Endothelial cell of umbilical vein (primary cell): ENCODE data around the gene SFMBT2. TPM values are rescaled to one million over a fixed set of nuclear protein-coding genes. Genes with fewer than 3 reads are reported as not detected.

Source experiments
- BruUV-seq: library from RNA; stranded (reverse); fragments of 400-500 nt; replicated peaks from 2 replicates; lab custom pipeline; 2021; lab: Mats Ljungman, UMichigan
- CTCF ChIA-PET: fragments of 300-600, 350-600 bp; sonication (Branson Sonifier 250); formaldehyde crosslinking; loops from one replicate; lab custom pipeline; 2021; ENCODE audit warnings: antibody characterized with exemption, inconsistent platforms; lab: Charles Lee
- POLR2A ChIA-PET: fragments of 300-600, 350-600 bp; sonication (Branson Sonifier 250); formaldehyde crosslinking; loops from one replicate; lab custom pipeline; 2021; ENCODE audit warnings: antibody characterized with exemption, inconsistent platforms; lab: Charles Lee
- DNase-seq: peaks from one replicate; pipeline ENCODE4 v3.0.0-alpha.2; 2011; ENCODE audit warnings: low read depth, low spot score
- FAIRE-seq: peaks from 2 replicates; lab custom pipeline; 2011; peaks lifted over from hg19 to GRCh38; lab: Jason Lieb, UNC
- H2AFZ ChIP-seq: 2 replicates; pipeline ENCODE4 v1.6.0; 2012; ENCODE audit warnings: low read depth, low read length, control low read depth, inconsistent platforms
- H3K27ac ChIP-seq: 2 replicates; pipeline ENCODE4 v1.5.1; 2011; ENCODE audit warnings: low read depth, mild to moderate bottlenecking, control low read depth, low read length, moderate library complexity; ENCODE audit not compliant: insufficient read depth
- H3K27me3 ChIP-seq, 2 experiments: 2 replicates each; pipeline versions ENCODE4 v1.6.0 to v1.6.1; 2011; ENCODE audit warnings: low read length in 2 of 2, mixed read lengths in 1 of 2; ENCODE audit not compliant: control insufficient read depth in 2 of 2, insufficient read depth in 2 of 2
- H3K36me3 ChIP-seq, 2 experiments: 2 replicates in 1 of 2; 3 replicates in 1 of 2; pipeline ENCODE4 v1.5.1; 2011; ENCODE audit warnings: low read length in 2 of 2, mild to moderate bottlenecking in 1 of 2, moderate library complexity in 1 of 2; ENCODE audit not compliant: control insufficient read depth in 2 of 2, insufficient read depth in 2 of 2; ENCODE audit errors: extremely low read depth in 1 of 2
- H3K4me1 ChIP-seq: 3 replicates; pipeline ENCODE4 v1.5.1; 2011; ENCODE audit warnings: mild to moderate bottlenecking, low read length; ENCODE audit not compliant: control insufficient read depth, insufficient read depth; ENCODE audit errors: extremely low read depth
- H3K4me2 ChIP-seq: 2 replicates; pipeline ENCODE4 v1.6.1; 2011; ENCODE audit warnings: low read length, control low read depth, mixed read lengths; ENCODE audit not compliant: insufficient read depth
- H3K4me3 ChIP-seq, 3 experiments: fragments of 200-600 bp in 1 of 3; sonication (generic), shearing (Covaris generic) in 1 of 3; replicated peaks in 1 of 3; 2 replicates each; pipeline ENCODE4 v1.5.1; 2011 to 2016; ENCODE audit warnings: control low read depth in 3 of 3, low read length in 3 of 3, mild to moderate bottlenecking in 2 of 3, inconsistent platforms in 1 of 3, low read depth in 1 of 3, moderate library complexity in 1 of 3; ENCODE audit not compliant: insufficient read depth in 1 of 3
- H3K79me2 ChIP-seq: 2 replicates; pipeline ENCODE4 v1.6.0; 2012; ENCODE audit warnings: low read length, inconsistent platforms; ENCODE audit not compliant: control insufficient read depth, insufficient read depth
- H3K9ac ChIP-seq: replicated peaks from 2 replicates; pipeline ENCODE3; 2011; ENCODE audit warnings: low read length, control low read depth; ENCODE audit not compliant: insufficient read depth; ENCODE audit errors: extremely low read depth
- H3K9me1 ChIP-seq: replicated peaks from 3 replicates; pipeline ENCODE4 v1.6.0; 2011; ENCODE audit warnings: mild to moderate bottlenecking, low read length; ENCODE audit not compliant: control insufficient read depth, insufficient read depth; ENCODE audit errors: extremely low read depth
- H3K9me3 ChIP-seq: replicated peaks from 2 replicates; pipeline ENCODE4 v1.5.1; 2012; ENCODE audit warnings: low read length, inconsistent platforms; ENCODE audit not compliant: control insufficient read depth, insufficient read depth
- H4K20me1 ChIP-seq: replicated peaks from 2 replicates; pipeline ENCODE3; 2011; ENCODE audit warnings: mild to moderate bottlenecking, low read length; ENCODE audit not compliant: control insufficient read depth, insufficient read depth; ENCODE audit errors: extremely low read depth
- EZH2 ChIP-seq: IDR thresholded peaks from 2 replicates; pipeline ENCODE4 v1.6.1; 2012; ENCODE audit warnings: borderline replicate concordance, low read depth, mild to moderate bottlenecking, moderate library complexity, low read length, inconsistent platforms; ENCODE audit not compliant: severe bottlenecking
- GATA2 ChIP-seq: IDR thresholded peaks from 2 replicates; pipeline ENCODE4 v1.7.0; 2011; ENCODE audit warnings: low read depth, mild to moderate bottlenecking, moderate library complexity, mixed read lengths, low read length; ENCODE audit not compliant: insufficient read length, insufficient read depth
- POLR2A ChIP-seq: IDR thresholded peaks from 2 replicates; pipeline ENCODE4 v1.6.1; 2012; ENCODE audit warnings: low read depth, mild to moderate bottlenecking, control low read depth, low read length
- POLR2AphosphoS5 ChIP-seq: IDR thresholded peaks from 2 replicates; pipeline ENCODE4 v1.6.1; 2012; ENCODE audit warnings: low read depth, mild to moderate bottlenecking, control low read depth, low read length, moderate library complexity; ENCODE audit not compliant: insufficient read depth
- dilution Hi-C: fragments of 300-500 bp; cut with MboI; formaldehyde crosslinking; loops from one replicate; pipeline ENCODE4 v1.15.0; 2019; ENCODE audit warnings: low sequenced_read_pairs; ENCODE audit not compliant: extremely low pct_ligation_motif_present
- intact Hi-C: fragments of 100-400 bp; cut with micrococcal nuclease; formaldehyde crosslinking; loops from one replicate; pipeline ENCODE4 v1.10.0; 2022
- polyA plus RNA-seq, 4 experiments: library from polyadenylated mRNA; depleted of rRNA in 3 of 4; stranded (reverse) in 3 of 4; unstranded in 1 of 4; fragments of >200 nt; gene quantifications; 2 replicates each; pipeline versions ENCODE4 v1.2.1 to v1.2.3, GENCODE V29; 2011 to 2012; ENCODE audit warnings: missing spikeins in 1 of 4
- total RNA-seq: library from RNA; stranded (reverse); gene quantifications from 2 replicates; pipeline ENCODE4 v1.2.3, GENCODE V29; 2021
- TF ChIP-seq, protein P1 (sequence below): IDR thresholded peaks from 2 replicates; pipeline ENCODE4 v1.6.1; 2011; ENCODE audit not compliant: insufficient read depth, insufficient read length
- TF ChIP-seq, protein P2 (sequence below), 2 donors: IDR thresholded peaks; 1 replicate in 1 of 2; 2 replicates in 1 of 2; pipeline ENCODE4 v1.5.1; 2011; ENCODE audit warnings: low read length in 2 of 2, mild to moderate bottlenecking in 2 of 2, moderate library complexity in 2 of 2, control low read depth in 1 of 2, inconsistent platforms in 1 of 2, low read depth in 1 of 2; ENCODE audit not compliant: insufficient read depth in 1 of 2; ENCODE audit errors: extremely low read depth in 1 of 2

Gene SFMBT2
- total and polyA plus RNA-seq, 2 donors (not counting 3 experiments of a cell fraction or from before 2014, with no cell fraction given): 0.14 to 0.64 TPM

DNA sequence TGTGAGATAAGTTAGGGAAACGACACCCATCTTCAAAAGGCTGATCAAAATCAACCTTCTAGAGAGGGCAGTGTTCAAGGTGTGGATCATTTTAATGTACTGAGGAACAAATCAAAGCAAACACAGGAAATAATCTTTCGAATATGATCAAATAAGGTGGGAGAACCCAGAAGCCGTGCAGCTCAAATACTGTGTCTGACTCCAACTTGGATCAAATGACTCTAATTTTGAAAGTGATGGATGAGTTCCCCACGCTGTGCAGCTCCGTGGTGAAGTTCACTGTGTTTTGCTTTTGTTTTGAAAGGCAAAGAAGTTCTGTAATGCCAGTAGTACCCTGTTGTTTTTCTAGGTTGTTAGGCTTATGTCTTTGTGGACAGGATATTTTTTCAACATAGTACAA is 250.9 kb downstream of the SFMBT2 start:
- H3K27ac ChIP-seq: no peak overlapping the region
- no peaks in the 10 kb centered on the region for H3K27me3 ChIP-seq
- dilution Hi-C loops (no loop called here), intact Hi-C loops (no loop called here)
- POLR2A ChIA-PET: no interaction called here
- H4K20me1 ChIP-seq: no peaks in the 10 kb centered on the region
- H3K4me3 ChIP-seq: no peak overlapping the region
- FAIRE-seq (no peak), DNase-seq (no peak)
- H3K9me3 ChIP-seq: no peaks in the 10 kb centered on the region
- H3K79me2 ChIP-seq: no peaks in the 10 kb centered on the region
- no peak overlapping the region for H2AFZ ChIP-seq
- H3K4me2 ChIP-seq: no peak overlapping the region
- H3K9ac ChIP-seq: no peak overlapping the region
- H3K36me3 ChIP-seq: no peaks in the 10 kb centered on the region
- H3K4me1 ChIP-seq: no peaks in the 10 kb centered on the region
- CTCF ChIA-PET: no interaction called here
- TF ChIP-seq, protein P1, sequence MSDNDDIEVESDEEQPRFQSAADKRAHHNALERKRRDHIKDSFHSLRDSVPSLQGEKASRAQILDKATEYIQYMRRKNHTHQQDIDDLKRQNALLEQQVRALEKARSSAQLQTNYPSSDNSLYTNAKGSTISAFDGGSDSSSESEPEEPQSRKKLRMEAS: no peak
- no peak for TF ChIP-seq GATA2
- no peak for TF ChIP-seq POLR2A
- no peak for TF ChIP-seq EZH2
- TF ChIP-seq, protein P2, sequence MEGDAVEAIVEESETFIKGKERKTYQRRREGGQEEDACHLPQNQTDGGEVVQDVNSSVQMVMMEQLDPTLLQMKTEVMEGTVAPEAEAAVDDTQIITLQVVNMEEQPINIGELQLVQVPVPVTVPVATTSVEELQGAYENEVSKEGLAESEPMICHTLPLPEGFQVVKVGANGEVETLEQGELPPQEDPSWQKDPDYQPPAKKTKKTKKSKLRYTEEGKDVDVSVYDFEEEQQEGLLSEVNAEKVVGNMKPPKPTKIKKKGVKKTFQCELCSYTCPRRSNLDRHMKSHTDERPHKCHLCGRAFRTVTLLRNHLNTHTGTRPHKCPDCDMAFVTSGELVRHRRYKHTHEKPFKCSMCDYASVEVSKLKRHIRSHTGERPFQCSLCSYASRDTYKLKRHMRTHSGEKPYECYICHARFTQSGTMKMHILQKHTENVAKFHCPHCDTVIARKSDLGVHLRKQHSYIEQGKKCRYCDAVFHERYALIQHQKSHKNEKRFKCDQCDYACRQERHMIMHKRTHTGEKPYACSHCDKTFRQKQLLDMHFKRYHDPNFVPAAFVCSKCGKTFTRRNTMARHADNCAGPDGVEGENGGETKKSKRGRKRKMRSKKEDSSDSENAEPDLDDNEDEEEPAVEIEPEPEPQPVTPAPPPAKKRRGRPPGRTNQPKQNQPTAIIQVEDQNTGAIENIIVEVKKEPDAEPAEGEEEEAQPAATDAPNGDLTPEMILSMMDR (IDR thresholded peaks at IDR 0.05; ENCODE audit: extremely low read depth in 1 of 2, insufficient read depth in 1 of 2, low read depth in 1 of 2, low read length in 2 of 2): no peak
- no peak for TF ChIP-seq POLR2AphosphoS5
- BruUV-seq: no TSS peak
- H3K9me1 ChIP-seq: no peaks in the 10 kb centered on the region
